ENCODE measurements around the gene PIGU.
A peak's percentile ranks its signal among the peaks of the same experiment; 100 is the strongest.
"Not testable (repeated sequence)": the region's sequence is repeated elsewhere in the genome, so short reads cannot be mapped to it uniquely, and the experiment has no call there.

PIGU gene

GRCh38 chr20:34537651-34538050 is 139.2 kb downstream of the PIGU start:
- DNase-seq (ENCODE audit: low read depth in 2 of 3, low spot score in 2 of 3), result no peak

GRCh38 chr20:34536798-34537394 is 140.0 kb downstream of the PIGU start:
- no peak for DNase-seq (ENCODE audit: low read depth in 2 of 3, low spot score in 2 of 3)

- DNase-seq (ENCODE audit: low read depth in 2 of 3, low spot score in 2 of 3), result no peak
Observed at GRCh38 chr20:34535857-34536256, 141.0 kb downstream of the PIGU start.

GRCh38 chr20:34535301-34535840 is 141.5 kb downstream of the PIGU start:
- no peak for DNase-seq (ENCODE audit: low read depth in 2 of 3, low spot score in 2 of 3)

- DNase-seq (ENCODE audit: low read depth in 2 of 3, low spot score in 2 of 3), result no peak
Observed at GRCh38 chr20:34534391-34535165, 142.3 kb downstream of the PIGU start.

- no peak for DNase-seq (ENCODE audit: low read depth in 2 of 3, low spot score in 2 of 3)
Observed at GRCh38 chr20:34532756-34533155, 144.1 kb downstream of the PIGU start.

GRCh38 chr20:34532320-34532719 is 144.6 kb downstream of the PIGU start:
- DNase-seq (ENCODE audit: low read depth in 2 of 3, low spot score in 2 of 3), result no peak

- DNase-seq (ENCODE audit: low read depth in 2 of 3, low spot score in 2 of 3), result no peak
Observed at GRCh38 chr20:34531608-34532265, 145.2 kb downstream of the PIGU start.

GRCh38 chr20:34530342-34530741 is 146.6 kb downstream of the PIGU start:
- no peak for DNase-seq (ENCODE audit: low read depth in 2 of 3, low spot score in 2 of 3)

- no peak for DNase-seq (ENCODE audit: low read depth in 2 of 3, low spot score in 2 of 3)
Observed at GRCh38 chr20:34529742-34530141, 147.2 kb downstream of the PIGU start.

GRCh38 chr20:34528921-34529297 is 148.0 kb downstream of the PIGU start:
- DNase-seq (ENCODE audit: low read depth in 2 of 3, low spot score in 2 of 3), result no peak

GRCh38 chr20:34527016-34527415 is 149.9 kb downstream of the PIGU start:
- no peak for DNase-seq (ENCODE audit: low read depth in 2 of 3, low spot score in 2 of 3)

GRCh38 chr20:34526466-34526865 is 150.4 kb downstream of the PIGU start:
- DNase-seq (ENCODE audit: low read depth in 2 of 3, low spot score in 2 of 3), result no peak

GRCh38 chr20:34525709-34526416 is 151.0 kb downstream of the PIGU start:
- DNase-seq (ENCODE audit: low read depth in 2 of 3, low spot score in 2 of 3), result no peak

- no peak for DNase-seq (ENCODE audit: low read depth in 2 of 3, low spot score in 2 of 3)
Observed at GRCh38 chr20:34525342-34525708, 151.6 kb downstream of the PIGU start.

GRCh38 chr20:34524426-34524825 is 152.5 kb downstream of the PIGU start:
- DNase-seq (ENCODE audit: low read depth in 2 of 3, low spot score in 2 of 3), result no peak

- DNase-seq (ENCODE audit: low read depth in 2 of 3, low spot score in 2 of 3), result peak in 2 of 3 experiments; percentile 6 to 24
Observed at GRCh38 chr20:34522969-34523871, 153.7 kb downstream of the PIGU start.

GRCh38 chr20:34519841-34520240 is 157.1 kb downstream of the PIGU start:
- not testable (repeated sequence) for DNase-seq (ENCODE audit: low read depth in 2 of 3, low spot score in 2 of 3)

GRCh38 chr20:34518863-34519262 is 158.0 kb downstream of the PIGU start:
- not testable (repeated sequence) for DNase-seq (ENCODE audit: low read depth in 2 of 3, low spot score in 2 of 3)

GRCh38 chr20:34517114-34517505 is 159.8 kb downstream of the PIGU start:
- no peak for DNase-seq (ENCODE audit: low read depth in 2 of 3, low spot score in 2 of 3)
